ENCODE measurements around the gene LRRC75A. TPM values are rescaled to one million over a fixed set of nuclear protein-coding genes. Genes with fewer than 3 reads are reported as not detected.

LRRC75A gene
- total RNA-seq, 6 donors from 2014 or later: 2.1 to 7.3 (median 5.2) TPM

GRCh38 chr17:16429083-16429482 is 62.9 kb downstream of the LRRC75A start:
- no peak for TF ChIP-seq POLR2A (IDR thresholded peaks at IDR 0.05)
- no peak for ATAC-seq (ENCODE audit: low FRiP score in 2 of 2)
- no peak overlapping the region for H3K4me3 ChIP-seq

DNA sequence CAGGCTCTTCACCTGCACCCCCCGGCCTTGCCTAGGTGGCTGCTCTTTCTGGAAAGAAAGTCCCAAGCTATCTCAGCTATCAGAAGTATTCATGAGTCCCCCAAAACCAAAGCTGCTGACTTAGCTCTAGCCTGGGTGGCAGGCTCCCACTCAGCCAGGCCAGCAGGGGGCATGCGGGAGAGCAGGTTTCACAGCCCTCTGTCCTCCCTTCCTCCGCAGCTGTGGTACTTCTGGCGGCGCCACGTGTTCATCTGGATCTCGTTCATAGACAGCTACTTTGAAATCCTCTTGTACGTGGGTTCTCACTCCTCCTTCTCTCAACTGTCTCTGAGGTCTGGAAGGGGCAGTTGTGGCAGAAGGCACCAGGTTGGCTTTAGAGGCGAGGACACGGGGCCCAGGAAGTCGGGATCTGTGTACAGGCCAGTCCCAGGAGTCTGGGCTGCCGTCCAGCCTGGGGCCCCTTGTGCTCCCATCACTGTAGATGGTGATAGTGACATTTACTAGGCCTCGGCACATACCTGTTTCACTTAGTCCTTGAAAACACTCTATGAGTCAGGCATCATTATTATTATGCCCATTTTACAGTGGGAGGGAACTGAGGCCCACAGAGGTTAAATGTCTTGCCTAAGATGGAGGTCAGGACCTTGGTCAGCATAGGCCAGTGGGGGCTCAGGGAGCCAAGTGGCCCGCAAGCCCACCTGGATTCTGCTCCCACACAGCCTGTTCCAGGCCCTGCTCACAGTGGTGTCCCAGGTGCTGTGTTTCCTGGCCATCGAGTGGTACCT is 63.7 kb downstream of the LRRC75A start:
- Histone ChIP-seq H3K9me3 (no peaks in the 10 kb centered on the region), H3K27me3 (no peaks in the 10 kb centered on the region), H3K4me3 (no peak overlapping the region), H3K36me3 (peaks cover 8 to 77% (median 55%) of the 10 kb centered on the region in 4 donors), H3K27ac (peak overlapping the region in 1 of 4 donors; percentile 14), H3K4me1 (peaks cover 0 to 3% (median 0%) of the 10 kb centered on the region in 4 donors)
- peak in 1 of 2 donors; percentile 19 for TF ChIP-seq POLR2AphosphoS5 (IDR thresholded peaks at IDR 0.05)
- TF ChIP-seq POLR2A (IDR thresholded peaks at IDR 0.05): no peak
- no peak for TF ChIP-seq EP300 (IDR thresholded peaks at IDR 0.05)
- TF ChIP-seq CTCF (IDR thresholded peaks at IDR 0.05): peak; percentile 39 to 76 (median 64)
- ATAC-seq (ENCODE audit: low FRiP score in 2 of 2): peak; percentile 74 to 75
- WGBS, 2 donors: 62 to 68% methylated on average over 9 to 15 of the region's 15 CpGs
- peak in 1 of 2 donors; percentile 66 for DNase-seq

More at GRCh38 chr17:16429083-16429482, 62.9 kb downstream of the LRRC75A start:
- Histone ChIP-seq H3K27me3 (no peaks in the 10 kb centered on the region), H3K4me1 (peaks cover 0 to 3% (median 0%) of the 10 kb centered on the region in 4 donors), H3K9me3 (no peaks in the 10 kb centered on the region), H3K27ac (no peak overlapping the region), H3K36me3 (peaks cover 8 to 73% (median 51%) of the 10 kb centered on the region in 4 donors)
- WGBS, 2 donors: 95 to 97% methylated on average over 9 of the region's 9 CpGs
- no peak for DNase-seq

GRCh38 chr17:16427020-16427419 is 65.0 kb downstream of the LRRC75A start:
- ATAC-seq (ENCODE audit: low FRiP score in 2 of 2) (no peak), DNase-seq (no peak)
- 83 to 98% methylated on average over 2 to 3 of the region's 3 CpGs for WGBS, 2 donors
- Histone ChIP-seq H3K27ac (no peak overlapping the region), H3K36me3 (peaks cover 15 to 81% (median 59%) of the 10 kb centered on the region in 4 donors), H3K4me1 (peaks cover 0 to 3% (median 0%) of the 10 kb centered on the region in 4 donors), H3K9me3 (no peaks in the 10 kb centered on the region), H3K4me3 (no peak overlapping the region), H3K27me3 (no peaks in the 10 kb centered on the region)
- no peak for TF ChIP-seq POLR2A (IDR thresholded peaks at IDR 0.05)
- TF ChIP-seq EP300 (IDR thresholded peaks at IDR 0.05): no peak
- no peak for TF ChIP-seq POLR2AphosphoS5 (IDR thresholded peaks at IDR 0.05)
- TF ChIP-seq CTCF (IDR thresholded peaks at IDR 0.05): no peak

- DNase-seq (no peak), ATAC-seq (ENCODE audit: low FRiP score in 2 of 2) (no peak)
- peaks cover 15 to 87% (median 56%) of the 10 kb centered on the region in 4 donors for H3K36me3 ChIP-seq
These were observed 66.0 kb downstream of the LRRC75A start for GRCh38 chr17:16425698-16426659.

GRCh38 chr17:16425202-16425601 is 66.8 kb downstream of the LRRC75A start:
- peaks cover 0 to 3% (median 0%) of the 10 kb centered on the region in 4 donors for H3K4me1 ChIP-seq
- H3K27ac ChIP-seq: no peak overlapping the region
- DNase-seq (no peak), ATAC-seq (ENCODE audit: low FRiP score in 2 of 2) (no peak)
- no peak overlapping the region for H3K4me3 ChIP-seq
- no peaks in the 10 kb centered on the region for H3K9me3 ChIP-seq
- TF ChIP-seq EP300 (IDR thresholded peaks at IDR 0.05) (no peak), POLR2A (IDR thresholded peaks at IDR 0.05) (no peak), CTCF (IDR thresholded peaks at IDR 0.05) (no peak), POLR2AphosphoS5 (IDR thresholded peaks at IDR 0.05) (no peak)
- 73 to 97% methylated on average over 3 to 6 of the region's 6 CpGs for WGBS, 2 donors
- H3K27me3 ChIP-seq: no peaks in the 10 kb centered on the region
- peaks cover 15 to 90% (median 61%) of the 10 kb centered on the region in 4 donors for H3K36me3 ChIP-seq

More at GRCh38 chr17:16425698-16426659, 66.0 kb downstream of the LRRC75A start:
- 75 to 92% methylated on average over 10 to 20 of the region's 20 CpGs for WGBS, 2 donors
- H3K27me3 ChIP-seq: no peaks in the 10 kb centered on the region
- no peak overlapping the region for H3K4me3 ChIP-seq
- H3K9me3 ChIP-seq: no peaks in the 10 kb centered on the region
- no peak for TF ChIP-seq POLR2A (IDR thresholded peaks at IDR 0.05)
- TF ChIP-seq EP300 (IDR thresholded peaks at IDR 0.05): no peak
- H3K4me1 ChIP-seq: peaks cover 0 to 3% (median 0%) of the 10 kb centered on the region in 4 donors
- H3K27ac ChIP-seq: no peak overlapping the region
